Measurements from ENCODE around the gene STRA8.

The STRA8 gene

DNA sequence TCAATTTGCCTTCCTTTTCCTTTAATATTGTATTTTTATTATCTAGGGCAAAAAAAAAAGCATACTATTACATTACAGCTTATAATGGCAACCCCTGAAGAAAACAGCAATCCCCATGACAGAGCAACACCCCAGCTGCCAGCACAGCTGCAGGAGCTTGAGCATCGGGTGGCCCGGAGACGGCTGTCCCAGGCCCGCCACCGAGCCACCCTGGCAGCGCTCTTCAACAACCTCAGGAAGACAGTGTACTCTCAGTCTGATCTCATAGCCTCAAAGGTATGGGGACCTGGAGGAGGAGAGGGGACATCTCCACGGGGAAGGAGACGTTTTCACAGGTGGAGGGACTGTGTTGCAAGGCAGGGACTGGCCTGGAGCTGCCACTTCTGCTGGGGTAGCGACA is 6.8 kb downstream of the STRA8 start:
- DNase-seq, result no peak

DNA sequence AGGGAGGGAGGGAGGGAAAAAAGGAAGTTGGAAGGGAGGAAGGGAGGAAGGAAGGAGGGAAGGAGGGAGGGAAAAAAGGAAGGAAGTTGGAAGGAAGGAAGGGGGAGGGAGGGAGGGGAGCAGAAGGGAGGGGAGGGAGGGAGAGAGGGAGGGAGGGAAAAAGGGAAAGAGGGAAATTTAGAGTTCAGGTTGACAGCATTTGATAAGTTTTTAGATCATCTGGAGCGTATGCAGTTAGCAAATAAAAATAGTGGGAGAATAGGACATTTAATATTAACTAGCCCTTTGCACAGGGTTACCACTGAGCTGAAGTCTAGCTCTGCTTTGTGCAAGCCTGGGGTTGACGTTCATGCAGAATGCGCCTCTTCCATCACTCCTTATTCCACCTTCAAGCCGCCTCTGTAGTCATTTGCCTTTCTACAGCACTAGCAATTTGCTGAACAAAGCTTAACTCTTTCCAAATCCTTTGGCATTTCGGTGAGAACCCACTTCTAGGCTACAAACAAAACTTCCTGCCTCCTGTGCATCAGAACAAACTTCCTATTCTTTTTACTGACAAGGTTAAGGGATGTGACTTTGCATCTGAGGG is 8.6 kb downstream of the STRA8 start:
- DNase-seq, result no peak

DNA sequence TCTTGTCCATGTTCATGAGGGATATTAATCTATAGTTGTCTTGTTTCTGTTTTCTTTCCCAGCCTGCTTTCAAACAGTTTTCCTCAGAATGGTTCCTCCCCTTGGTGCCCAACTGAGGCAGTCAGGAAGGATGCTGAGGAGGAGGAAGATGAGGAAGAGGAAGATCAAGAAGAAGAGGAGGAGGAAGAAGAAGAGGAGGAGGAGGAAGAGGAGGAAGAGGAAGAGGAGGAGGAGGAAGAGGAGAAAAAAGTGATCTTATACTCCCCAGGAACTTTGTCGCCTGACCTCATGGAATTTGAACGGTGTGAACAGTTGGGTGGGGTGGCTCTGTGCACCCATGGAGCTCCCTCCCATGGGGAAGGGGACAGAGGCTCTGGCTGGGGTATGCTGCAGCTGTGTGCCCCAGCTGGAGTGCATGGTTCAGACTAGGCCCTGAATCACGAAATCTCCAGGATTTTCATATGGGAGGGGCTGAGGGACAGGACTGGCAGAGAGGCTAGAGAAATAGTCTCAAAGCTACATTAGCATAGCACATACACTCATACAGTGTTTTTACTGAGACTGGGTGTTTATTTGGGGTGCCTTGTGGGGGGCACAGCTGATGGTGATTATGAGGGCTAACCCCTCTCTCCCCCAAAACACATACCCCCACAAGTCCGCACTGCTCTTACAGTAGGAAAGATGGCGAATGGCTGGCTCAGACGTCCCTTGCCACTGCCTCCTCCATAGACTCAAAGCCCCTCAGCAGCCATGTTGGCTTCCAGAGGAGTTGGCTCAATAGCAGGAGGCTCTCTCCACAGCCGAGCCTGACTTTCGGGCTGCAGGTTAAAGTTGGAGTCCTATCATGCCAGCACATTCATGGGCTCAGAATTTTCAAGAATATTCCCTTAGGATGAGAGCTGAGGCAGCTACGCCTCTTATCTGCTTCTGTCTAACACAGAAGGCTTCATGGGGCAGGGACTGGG is 11.9 kb downstream of the STRA8 start:
- no peak for DNase-seq

DNA sequence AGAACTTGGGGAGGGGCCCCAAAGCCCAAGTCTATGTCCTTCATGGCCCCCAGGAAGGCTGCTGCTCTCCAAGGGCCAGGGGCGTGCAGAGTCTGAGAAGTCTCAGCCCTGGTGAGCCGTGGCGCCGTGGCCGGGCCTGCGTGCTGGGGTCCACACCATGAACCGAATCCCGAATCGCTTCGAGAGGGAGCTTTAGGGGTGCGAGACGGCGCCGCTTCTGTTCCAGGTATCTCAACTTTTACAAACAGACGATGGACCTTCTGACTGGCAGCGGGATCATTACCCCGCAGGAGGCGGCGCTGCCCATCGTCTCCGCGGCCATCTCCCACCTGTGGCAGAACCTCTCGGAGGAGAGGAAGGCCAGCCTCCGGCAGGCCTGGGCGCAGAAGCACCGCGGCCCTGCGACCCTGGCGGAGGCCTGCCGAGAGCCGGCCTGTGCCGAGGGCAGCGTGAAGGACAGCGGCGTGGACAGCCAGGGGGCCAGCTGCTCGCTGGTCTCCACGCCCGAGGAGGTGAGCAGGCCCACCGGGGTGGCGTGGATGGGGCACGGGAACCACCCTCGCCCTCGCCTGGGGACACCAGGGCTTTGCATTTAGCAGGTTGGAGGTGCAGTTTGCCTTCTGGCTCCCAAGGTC is 12.7 kb downstream of the STRA8 start:
- no peak for DNase-seq

DNA sequence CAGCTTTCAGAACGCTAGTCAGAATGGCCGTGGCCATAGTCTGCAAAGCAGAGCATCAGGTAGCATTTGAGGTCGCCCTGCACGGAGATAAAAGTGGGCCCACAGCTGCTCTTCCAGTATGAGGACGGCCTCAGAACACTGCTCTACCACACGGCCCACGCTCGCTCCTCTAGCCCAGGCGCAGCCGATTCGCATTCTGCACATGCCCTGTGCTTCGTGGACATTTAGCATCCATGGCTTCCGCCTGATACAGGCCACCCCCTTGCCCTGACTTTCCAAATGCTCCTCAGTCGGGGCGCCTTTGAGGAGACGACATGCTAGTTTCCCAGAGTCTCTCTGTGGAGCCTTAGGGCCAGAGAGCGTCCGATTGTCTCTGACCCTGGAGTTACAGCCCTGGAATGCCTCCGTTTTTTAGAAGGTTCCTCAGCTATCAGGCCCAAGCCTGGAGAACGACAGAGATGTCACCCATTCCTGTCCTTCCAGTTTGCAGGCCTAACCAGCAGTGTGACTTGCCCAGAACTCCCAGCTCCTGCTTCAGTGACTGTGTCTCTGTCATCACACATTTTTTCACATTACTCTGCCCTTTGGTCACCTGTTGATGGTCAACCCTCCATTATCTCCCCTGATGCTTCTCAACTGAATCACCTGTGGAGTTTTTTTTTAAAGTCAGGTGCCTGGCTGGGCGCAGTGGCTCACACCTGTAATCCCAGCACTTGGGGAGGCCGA is 14.3 kb downstream of the STRA8 start:
- DNase-seq, result no peak

DNA sequence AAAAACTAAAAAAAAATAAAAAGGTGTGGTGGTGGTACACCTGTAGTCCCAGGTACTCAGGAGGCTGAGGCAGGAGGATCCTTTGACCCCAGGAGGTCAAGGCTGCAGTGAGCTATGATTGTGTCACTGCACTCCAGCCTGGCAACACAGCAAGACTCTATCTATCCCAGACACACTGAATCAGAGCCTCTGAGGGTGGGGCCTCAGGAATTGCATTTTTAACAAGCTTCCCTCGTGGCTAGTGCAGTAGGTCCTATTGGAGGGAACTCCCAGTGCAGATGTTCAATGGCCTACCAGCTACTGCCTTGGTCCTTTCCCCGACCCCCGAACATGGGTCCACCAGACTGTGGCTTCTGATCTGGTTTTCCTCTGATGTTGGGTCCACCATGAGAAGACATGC is 14.9 kb downstream of the STRA8 start:
- no peak for DNase-seq

DNA sequence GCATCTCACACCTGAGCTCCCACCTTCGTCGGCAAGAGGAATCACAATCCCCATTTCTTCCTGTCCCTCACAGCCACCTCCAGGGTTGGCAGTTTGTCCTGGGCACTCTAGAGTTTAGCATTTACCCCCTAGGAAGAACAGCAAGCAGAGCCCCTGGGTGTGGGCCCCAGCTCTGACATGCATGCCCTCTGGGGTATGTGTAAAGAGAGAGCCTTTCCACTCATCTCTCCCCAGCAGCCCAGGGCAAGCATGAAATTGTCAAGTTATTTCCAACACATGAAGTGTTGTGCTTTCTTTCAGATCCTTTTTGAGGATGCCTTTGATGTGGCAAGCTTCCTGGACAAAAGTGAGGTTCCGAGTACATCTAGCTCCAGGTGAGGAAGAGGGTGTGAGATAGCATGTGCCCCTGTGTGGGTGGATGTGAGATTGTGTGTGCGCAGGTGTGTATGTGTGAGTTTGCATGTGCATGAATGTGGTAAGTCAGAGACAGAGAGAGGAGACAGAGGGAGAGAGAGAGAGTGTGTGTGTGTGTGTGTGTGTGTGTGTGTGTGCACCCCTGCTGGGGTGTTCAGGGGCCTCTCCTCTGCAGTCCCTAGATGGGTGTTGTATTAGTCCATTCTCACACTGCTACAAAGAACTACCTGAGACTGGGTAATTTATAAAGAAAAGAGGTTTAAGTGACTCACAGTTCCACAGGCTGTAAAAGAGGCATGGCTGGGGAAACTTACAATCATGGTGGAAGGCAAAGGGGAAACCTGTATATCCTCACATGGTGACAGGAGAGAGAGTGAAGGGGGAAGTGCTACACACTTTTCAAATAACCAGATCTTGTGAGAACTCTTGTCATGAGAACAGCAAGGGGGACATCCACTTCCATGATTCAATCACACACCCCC is 18.1 kb downstream of the STRA8 start:
- no peak for DNase-seq

DNA sequence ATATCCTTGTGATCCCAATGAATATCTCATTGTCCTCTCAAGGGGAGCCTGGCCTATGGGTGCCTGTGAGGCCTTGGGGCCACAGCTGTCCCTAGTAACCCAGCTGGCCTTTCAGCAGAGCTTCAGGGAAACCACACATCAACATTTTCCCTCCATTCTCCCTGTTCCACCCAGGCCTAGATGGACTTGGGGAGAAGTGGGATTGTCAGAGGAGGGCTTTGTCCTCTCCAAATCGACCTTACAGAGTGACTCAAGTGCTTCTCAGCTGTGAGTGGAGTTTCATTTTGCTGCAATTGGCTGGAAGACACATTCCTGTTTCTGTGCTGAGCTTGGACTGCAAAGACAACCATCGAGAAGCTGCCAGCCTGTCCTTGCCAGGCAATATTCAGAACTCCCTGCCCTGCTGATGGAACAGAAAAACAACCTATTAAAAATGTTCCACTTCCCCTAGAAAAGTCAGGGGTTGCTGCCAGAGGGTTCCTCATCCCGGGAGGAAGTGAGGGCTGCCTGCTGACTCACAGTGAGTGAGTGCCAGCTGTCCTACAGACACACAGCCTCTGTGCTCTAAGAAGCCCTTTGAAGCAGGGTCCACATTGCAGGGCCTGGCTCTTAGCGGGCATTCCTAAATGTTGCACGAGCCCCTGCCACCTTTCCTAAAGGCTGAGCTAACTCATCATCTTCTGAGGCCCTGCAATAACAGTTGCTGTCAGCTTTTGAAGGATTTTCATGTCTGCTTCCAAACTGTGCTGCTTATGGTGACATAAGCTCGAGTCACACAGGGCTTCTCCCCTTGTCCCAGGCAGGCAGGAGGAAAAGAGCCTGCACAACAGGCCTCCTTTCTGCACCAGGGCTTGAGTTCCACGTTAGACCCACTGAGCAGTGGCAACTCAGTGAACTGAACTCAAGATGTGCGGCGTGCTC is 20.5 kb downstream of the STRA8 start:
- no peak for DNase-seq

DNA sequence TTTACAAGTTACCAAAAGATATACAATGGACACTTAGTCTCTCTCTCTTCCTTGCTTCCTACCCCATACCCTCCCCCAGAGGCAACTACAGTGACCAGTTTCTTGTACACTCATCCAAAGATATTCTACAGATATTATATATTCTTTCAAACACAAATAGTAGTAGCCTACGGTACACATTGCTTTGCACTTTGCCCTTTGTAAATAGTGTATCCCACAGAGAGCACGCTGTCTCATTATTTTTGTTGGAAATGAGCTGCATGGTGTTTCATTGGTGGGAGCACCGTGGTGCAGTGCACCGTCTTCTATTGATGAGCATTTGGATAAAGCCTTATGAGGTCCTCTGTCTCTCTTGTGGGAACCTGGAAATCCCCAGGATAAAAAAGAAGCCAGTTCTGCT is 24.2 kb downstream of the STRA8 start:
- DNase-seq, result no peak

DNA sequence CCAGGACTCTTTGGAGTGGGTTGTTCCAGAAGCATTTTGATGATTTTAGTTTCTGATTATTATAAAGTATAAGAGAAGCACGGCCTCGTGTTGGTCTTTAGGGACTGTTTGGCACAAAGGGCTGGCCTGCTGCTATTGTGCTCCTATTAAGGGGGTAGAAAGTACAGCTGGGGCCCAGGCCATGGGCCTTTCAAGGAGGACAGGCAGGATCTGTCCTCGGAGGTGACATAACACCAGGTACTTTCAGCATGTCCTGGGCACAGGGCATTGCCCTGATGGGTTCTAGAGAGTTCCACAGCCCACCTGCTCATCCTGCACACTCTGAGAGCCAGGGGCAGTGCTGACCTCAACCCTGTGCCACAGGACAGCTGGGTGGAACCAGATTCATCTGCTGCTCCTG is 24.9 kb downstream of the STRA8 start:
- no peak for DNase-seq

DNA sequence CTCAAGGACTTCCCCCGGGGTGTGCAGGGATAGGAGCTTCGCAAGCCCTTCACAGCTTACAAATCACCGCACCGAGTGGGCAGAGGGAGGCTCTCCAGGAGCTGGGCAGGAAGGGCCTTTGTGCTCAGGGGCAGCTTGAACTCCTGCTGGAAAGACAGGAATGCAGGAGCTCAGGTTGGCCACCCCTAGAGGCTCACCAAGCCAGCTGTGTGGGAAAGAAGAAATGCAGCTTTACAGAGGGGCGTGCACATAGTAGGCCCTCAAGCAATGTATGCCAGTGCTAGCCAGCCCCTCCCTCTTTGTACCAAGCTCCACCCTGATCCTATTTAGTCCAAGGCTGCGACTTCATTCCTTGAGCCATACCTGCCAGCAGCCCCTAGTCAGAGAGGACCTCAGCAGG is 26.1 kb downstream of the STRA8 start:
- no peak for DNase-seq

DNA sequence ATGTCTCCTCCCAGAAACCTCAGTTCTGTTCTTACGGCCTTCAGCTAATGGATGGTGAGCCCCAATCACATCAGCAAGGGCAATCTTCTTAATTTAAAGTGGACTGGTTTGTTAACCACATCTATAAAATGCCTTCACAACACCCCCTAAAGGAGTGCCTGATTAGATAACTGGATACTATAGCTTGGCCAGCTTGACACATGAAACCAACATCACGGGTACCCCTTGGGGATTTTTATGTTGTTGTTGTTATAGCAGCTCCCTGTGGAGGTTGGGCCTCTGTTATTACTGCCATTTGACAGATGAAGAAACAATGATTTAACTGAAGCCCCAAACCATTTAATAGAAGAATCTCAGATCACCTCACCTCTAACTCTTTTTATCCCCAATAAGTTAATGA is 26.8 kb downstream of the STRA8 start:
- DNase-seq, result no peak

DNA sequence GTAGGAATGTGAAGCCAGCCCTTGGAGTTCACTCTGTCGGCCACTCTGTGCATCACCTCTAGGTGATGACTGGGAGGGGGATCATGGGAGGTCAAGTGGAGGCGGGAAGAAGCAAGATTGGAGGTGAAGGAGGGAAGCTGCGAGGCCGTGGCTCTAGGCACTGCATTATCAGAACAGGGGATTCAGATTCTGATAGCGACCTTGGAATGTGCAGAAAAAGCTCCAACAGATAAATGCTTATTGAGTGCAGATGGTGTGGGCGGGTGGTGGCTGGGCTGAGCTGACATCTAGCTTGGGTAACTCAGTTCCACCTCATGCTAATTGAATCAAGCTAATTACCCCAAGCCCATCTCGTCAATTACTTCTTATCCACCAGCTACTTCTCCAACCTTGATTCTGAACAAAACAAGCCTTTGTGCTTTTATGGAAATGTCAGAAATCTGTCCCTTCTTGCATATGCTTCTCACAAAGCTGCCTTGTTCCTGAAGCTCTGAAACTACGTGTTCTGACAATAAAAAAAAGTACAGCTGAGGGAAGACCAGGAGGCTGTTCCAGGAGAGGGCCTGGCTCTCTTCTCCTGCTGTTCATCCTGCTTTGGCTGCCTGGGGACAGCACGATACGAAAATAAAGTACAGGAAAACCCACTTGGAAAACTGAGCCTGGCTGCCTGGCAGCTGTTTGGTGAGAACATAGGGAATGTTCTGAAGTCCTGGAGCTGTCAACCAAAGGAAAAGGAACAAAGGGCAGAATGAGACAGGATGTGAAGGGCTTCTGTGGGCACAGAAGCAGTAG is 27.5 kb downstream of the STRA8 start:
- DNase-seq, result peak; percentile 16

DNA sequence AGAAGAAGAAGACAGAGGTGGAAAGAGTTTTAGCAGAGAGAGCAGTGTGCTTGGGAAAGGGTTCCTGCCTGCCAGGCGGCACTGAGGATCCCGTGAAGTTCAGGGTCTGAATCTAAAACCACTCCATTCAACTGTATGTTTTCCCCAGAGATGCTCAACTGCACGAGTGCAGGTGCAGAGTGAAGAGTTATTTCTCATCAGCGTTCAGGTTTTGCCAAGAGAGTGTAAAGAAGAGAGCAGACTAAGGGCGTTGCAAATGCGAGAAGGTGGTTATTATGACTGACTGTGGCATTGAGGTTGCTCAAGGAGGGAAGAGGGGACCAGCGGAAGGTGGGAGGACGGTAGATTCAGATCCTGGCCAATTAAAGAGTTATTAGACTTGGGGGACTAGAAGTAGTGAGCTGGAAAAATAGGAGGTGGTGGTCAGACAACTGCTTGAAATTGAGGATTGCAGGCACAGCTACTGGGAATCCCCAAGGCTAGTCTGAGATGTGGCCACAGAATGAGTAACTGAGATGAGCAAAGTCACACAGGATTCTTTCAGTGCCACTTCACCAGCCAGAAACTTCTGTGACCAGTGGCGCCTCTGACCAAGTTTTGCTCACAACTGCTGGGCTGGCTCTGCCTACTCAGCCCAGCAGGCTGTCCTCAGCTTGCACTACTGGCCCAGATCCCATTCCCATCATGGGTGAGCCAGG is 29.1 kb downstream of the STRA8 start:
- DNase-seq, result no peak

DNA sequence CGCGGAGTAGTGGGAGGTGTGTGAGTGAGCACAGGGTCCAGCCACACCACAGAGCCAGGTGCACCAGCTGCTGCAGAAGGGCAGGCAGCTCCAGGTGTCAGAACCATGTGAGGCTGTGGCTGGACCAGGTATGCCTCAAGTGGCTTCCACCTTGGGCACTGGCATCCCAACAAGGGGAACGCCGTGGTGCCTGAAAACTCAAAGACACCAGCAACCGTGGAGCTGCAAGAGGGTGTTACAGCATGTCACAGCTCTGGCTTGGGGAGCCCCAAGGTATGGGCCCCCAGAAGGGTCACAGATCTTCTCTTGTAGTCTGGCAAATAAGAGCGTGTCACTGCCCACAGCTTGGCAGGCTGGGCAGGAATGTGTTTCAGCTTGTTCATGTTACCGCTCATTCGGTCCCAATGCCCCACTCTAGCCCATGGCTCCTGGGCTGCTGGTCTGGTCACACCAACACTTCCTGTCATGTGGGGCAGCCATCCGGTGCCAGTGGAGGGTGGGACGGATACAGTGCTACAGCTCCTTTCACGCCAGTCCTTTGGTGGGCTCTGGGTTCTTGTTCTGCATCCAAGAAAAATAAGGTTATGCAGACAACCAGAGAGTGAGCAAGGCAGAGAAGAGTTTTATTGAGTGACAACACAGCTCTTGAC is 29.8 kb downstream of the STRA8 start:
- DNase-seq, result no peak

DNA sequence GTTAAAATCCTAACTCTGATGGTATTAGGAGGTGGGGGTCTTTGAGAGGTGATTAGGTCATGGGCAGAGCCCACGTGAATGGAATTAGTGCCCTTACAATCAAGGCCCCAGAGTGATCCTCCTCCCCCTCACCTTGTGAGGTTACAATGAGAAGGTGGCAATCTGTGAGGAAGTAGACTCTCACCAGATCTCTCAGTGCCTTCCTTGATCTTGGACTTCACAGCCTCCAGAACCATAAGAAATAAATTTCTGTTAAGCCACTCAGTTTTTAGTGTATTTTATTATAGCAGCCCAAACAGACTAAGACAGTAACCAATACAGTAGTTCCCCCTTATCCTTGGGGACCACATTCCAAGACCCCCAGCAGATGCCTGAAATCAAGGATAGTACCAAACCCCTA is 32.0 kb downstream of the STRA8 start:
- DNase-seq, result no peak

DNA sequence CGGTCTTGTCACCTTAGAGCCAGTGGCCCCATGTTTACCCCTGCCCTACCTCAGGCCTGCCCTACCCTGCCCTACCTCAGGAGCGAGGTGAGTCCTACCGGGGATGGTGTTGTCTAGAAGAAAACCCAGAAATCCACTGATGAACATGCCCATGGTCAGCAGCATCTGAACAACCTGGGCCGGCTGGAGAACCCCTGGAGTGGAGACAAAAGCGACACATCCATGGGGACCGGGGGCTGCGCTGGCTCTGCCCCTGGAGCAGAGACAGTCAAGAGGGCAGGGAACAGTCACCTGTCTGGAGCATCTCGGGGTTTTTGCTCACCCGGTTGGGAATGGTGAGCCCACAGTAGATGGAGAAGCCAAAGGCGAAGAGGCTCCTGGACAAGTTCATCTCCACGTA is 36.3 kb downstream of the STRA8 start:
- DNase-seq, result no peak

DNA sequence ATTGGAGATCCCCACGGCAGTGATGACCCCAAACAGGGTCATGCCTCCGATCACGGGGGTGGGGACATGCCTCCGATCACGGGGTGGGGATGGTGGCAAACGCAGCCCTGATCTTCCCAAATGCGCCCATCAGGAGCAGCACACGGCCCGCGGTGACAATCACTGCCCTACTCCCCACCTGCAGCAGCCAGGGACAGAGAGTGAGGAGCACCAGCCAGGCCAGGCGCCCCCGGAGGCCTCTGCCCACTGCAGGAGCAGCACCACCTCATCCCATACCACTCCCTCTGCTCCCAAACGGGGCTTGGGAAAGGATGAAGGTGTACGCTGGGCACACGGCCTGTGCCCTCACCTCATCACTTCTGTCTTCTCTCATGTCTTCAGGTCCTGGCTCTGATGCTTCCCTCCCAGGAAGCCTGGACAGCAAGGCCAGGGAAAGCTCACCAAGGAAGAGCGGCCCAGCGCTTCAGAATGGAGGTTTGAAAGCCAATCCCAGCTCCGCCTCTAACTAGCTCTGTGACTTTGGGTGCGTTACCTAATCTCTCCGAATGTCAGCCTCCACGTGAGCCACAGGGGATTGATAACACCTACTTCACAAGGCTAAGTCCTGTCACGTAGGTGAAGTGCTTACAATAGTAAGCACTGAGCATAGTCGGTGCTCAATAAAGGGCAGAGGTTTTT is 37.1 kb downstream of the STRA8 start:
- no peak for DNase-seq

DNA sequence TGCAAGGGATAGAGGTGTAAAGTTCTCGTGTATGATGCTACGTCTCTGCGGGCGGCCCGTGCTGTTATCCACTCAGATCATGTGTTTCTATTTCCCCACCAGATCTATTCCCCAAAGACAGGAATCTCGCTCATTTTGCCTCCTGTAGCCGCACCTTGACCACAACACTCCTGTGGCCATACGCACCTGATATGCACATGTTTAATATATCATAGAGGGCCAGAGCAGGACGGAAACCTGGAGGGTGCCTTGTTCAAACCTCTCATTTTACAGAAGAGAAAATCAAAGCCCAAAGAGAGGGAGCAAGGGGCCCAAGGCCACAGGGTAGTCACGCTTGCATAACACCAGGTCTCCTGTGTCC is 37.6 kb downstream of the STRA8 start:
- DNase-seq, result no peak
